Endothelial cell of umbilical vein (primary cell): ENCODE measurements around the gene HERPUD1. TPM values are rescaled to one million over a fixed set of nuclear protein-coding genes. Genes with fewer than 3 reads are reported as not detected.
A peak's percentile ranks its signal among the peaks of the same experiment; 100 is the strongest.

Experiments
- BruUV-seq: library from RNA; stranded (reverse); fragments of 400-500 nt; replicated peaks from 2 replicates; lab custom pipeline; 2021; lab: Mats Ljungman, UMichigan
- CTCF ChIA-PET: fragments of 300-600, 350-600 bp; sonication (Branson Sonifier 250); formaldehyde crosslinking; loops from one replicate; lab custom pipeline; 2021; ENCODE audit warnings: antibody characterized with exemption, inconsistent platforms; lab: Charles Lee
- POLR2A ChIA-PET: fragments of 300-600, 350-600 bp; sonication (Branson Sonifier 250); formaldehyde crosslinking; loops from one replicate; lab custom pipeline; 2021; ENCODE audit warnings: antibody characterized with exemption, inconsistent platforms; lab: Charles Lee
- DNase-seq: peaks from one replicate; pipeline ENCODE4 v3.0.0-alpha.2; 2011; ENCODE audit warnings: low read depth, low spot score
- FAIRE-seq: peaks from 2 replicates; lab custom pipeline; 2011; peaks lifted over from hg19 to GRCh38; lab: Jason Lieb, UNC
- H2AFZ ChIP-seq: 2 replicates; pipeline ENCODE4 v1.6.0; 2012; ENCODE audit warnings: low read depth, low read length, control low read depth, inconsistent platforms
- H3K27ac ChIP-seq: 2 replicates; pipeline ENCODE4 v1.5.1; 2011; ENCODE audit warnings: low read depth, mild to moderate bottlenecking, control low read depth, low read length, moderate library complexity; ENCODE audit not compliant: insufficient read depth
- H3K27me3 ChIP-seq, 2 experiments: 2 replicates each; pipeline versions ENCODE4 v1.6.0 to v1.6.1; 2011; ENCODE audit warnings: low read length in 2 of 2, mixed read lengths in 1 of 2; ENCODE audit not compliant: control insufficient read depth in 2 of 2, insufficient read depth in 2 of 2
- H3K36me3 ChIP-seq, 2 experiments: 2 replicates in 1 of 2; 3 replicates in 1 of 2; pipeline ENCODE4 v1.5.1; 2011; ENCODE audit warnings: low read length in 2 of 2, mild to moderate bottlenecking in 1 of 2, moderate library complexity in 1 of 2; ENCODE audit not compliant: control insufficient read depth in 2 of 2, insufficient read depth in 2 of 2; ENCODE audit errors: extremely low read depth in 1 of 2
- H3K4me1 ChIP-seq: 3 replicates; pipeline ENCODE4 v1.5.1; 2011; ENCODE audit warnings: mild to moderate bottlenecking, low read length; ENCODE audit not compliant: control insufficient read depth, insufficient read depth; ENCODE audit errors: extremely low read depth
- H3K4me2 ChIP-seq: 2 replicates; pipeline ENCODE4 v1.6.1; 2011; ENCODE audit warnings: low read length, control low read depth, mixed read lengths; ENCODE audit not compliant: insufficient read depth
- H3K4me3 ChIP-seq, 3 experiments: fragments of 200-600 bp in 1 of 3; sonication (generic), shearing (Covaris generic) in 1 of 3; replicated peaks in 1 of 3; 2 replicates each; pipeline ENCODE4 v1.5.1; 2011 to 2016; ENCODE audit warnings: control low read depth in 3 of 3, low read length in 3 of 3, mild to moderate bottlenecking in 2 of 3, inconsistent platforms in 1 of 3, low read depth in 1 of 3, moderate library complexity in 1 of 3; ENCODE audit not compliant: insufficient read depth in 1 of 3
- H3K79me2 ChIP-seq: 2 replicates; pipeline ENCODE4 v1.6.0; 2012; ENCODE audit warnings: low read length, inconsistent platforms; ENCODE audit not compliant: control insufficient read depth, insufficient read depth
- H3K9ac ChIP-seq: replicated peaks from 2 replicates; pipeline ENCODE3; 2011; ENCODE audit warnings: low read length, control low read depth; ENCODE audit not compliant: insufficient read depth; ENCODE audit errors: extremely low read depth
- H3K9me1 ChIP-seq: replicated peaks from 3 replicates; pipeline ENCODE4 v1.6.0; 2011; ENCODE audit warnings: mild to moderate bottlenecking, low read length; ENCODE audit not compliant: control insufficient read depth, insufficient read depth; ENCODE audit errors: extremely low read depth
- H3K9me3 ChIP-seq: replicated peaks from 2 replicates; pipeline ENCODE4 v1.5.1; 2012; ENCODE audit warnings: low read length, inconsistent platforms; ENCODE audit not compliant: control insufficient read depth, insufficient read depth
- H4K20me1 ChIP-seq: replicated peaks from 2 replicates; pipeline ENCODE3; 2011; ENCODE audit warnings: mild to moderate bottlenecking, low read length; ENCODE audit not compliant: control insufficient read depth, insufficient read depth; ENCODE audit errors: extremely low read depth
- CTCF ChIP-seq, 2 donors: IDR thresholded peaks; 1 replicate in 1 of 2; 2 replicates in 1 of 2; pipeline ENCODE4 v1.5.1; 2011; ENCODE audit warnings: low read length in 2 of 2, mild to moderate bottlenecking in 2 of 2, moderate library complexity in 2 of 2, control low read depth in 1 of 2, inconsistent platforms in 1 of 2, low read depth in 1 of 2; ENCODE audit not compliant: insufficient read depth in 1 of 2; ENCODE audit errors: extremely low read depth in 1 of 2
- EZH2 ChIP-seq: IDR thresholded peaks from 2 replicates; pipeline ENCODE4 v1.6.1; 2012; ENCODE audit warnings: borderline replicate concordance, low read depth, mild to moderate bottlenecking, moderate library complexity, low read length, inconsistent platforms; ENCODE audit not compliant: severe bottlenecking
- FOS ChIP-seq: IDR thresholded peaks from 2 replicates; pipeline ENCODE4 v1.6.1; 2011; ENCODE audit warnings: mild to moderate bottlenecking, low read length, moderate library complexity, borderline replicate concordance; ENCODE audit not compliant: insufficient read depth
- GATA2 ChIP-seq: IDR thresholded peaks from 2 replicates; pipeline ENCODE4 v1.7.0; 2011; ENCODE audit warnings: low read depth, mild to moderate bottlenecking, moderate library complexity, mixed read lengths, low read length; ENCODE audit not compliant: insufficient read length, insufficient read depth
- JUN ChIP-seq: IDR thresholded peaks from 2 replicates; pipeline ENCODE4 v1.6.1; 2011; ENCODE audit warnings: borderline replicate concordance, low read depth; ENCODE audit not compliant: insufficient read length, insufficient read depth
- MYC ChIP-seq: IDR thresholded peaks from one replicate; pipeline ENCODE4 v1.6.1; 2011; ENCODE audit warnings: mild to moderate bottlenecking, low read depth, low read length
- POLR2A ChIP-seq: IDR thresholded peaks from 2 replicates; pipeline ENCODE4 v1.6.1; 2012; ENCODE audit warnings: low read depth, mild to moderate bottlenecking, control low read depth, low read length
- POLR2AphosphoS5 ChIP-seq: IDR thresholded peaks from 2 replicates; pipeline ENCODE4 v1.6.1; 2012; ENCODE audit warnings: low read depth, mild to moderate bottlenecking, control low read depth, low read length, moderate library complexity; ENCODE audit not compliant: insufficient read depth
- dilution Hi-C: fragments of 300-500 bp; cut with MboI; formaldehyde crosslinking; loops from one replicate; pipeline ENCODE4 v1.15.0; 2019; ENCODE audit warnings: low sequenced_read_pairs; ENCODE audit not compliant: extremely low pct_ligation_motif_present
- intact Hi-C: fragments of 100-400 bp; cut with micrococcal nuclease; formaldehyde crosslinking; loops from one replicate; pipeline ENCODE4 v1.10.0; 2022
- polyA plus RNA-seq, 4 experiments: library from polyadenylated mRNA; depleted of rRNA in 3 of 4; stranded (reverse) in 3 of 4; unstranded in 1 of 4; fragments of >200 nt; gene quantifications; 2 replicates each; pipeline versions ENCODE4 v1.2.1 to v1.2.3, GENCODE V29; 2011 to 2012; ENCODE audit warnings: missing spikeins in 1 of 4
- total RNA-seq: library from RNA; stranded (reverse); gene quantifications from 2 replicates; pipeline ENCODE4 v1.2.3, GENCODE V29; 2021

HERPUD1 gene
- total and polyA plus RNA-seq, 2 donors (not counting 3 experiments of a cell fraction or from before 2014, with no cell fraction given): 107 to 109 TPM

- BruUV-seq: no TSS peak
- Histone ChIP-seq H3K4me3 (no peak overlapping the region), H3K9me1 (no peaks in the 10 kb centered on the region), H4K20me1 (no peaks in the 10 kb centered on the region), H3K4me1 (peaks cover 17% of the 10 kb centered on the region), H3K4me2 (peak overlapping the region; percentile 97), H2AFZ (peak overlapping the region; percentile 99), H3K27ac (no peak overlapping the region), H3K36me3 (no peaks in the 10 kb centered on the region), H3K9ac (no peak overlapping the region), H3K27me3 (no peaks in the 10 kb centered on the region), H3K79me2 (peaks cover 6% of the 10 kb centered on the region), H3K9me3 (no peaks in the 10 kb centered on the region)
- TF ChIP-seq GATA2 (no peak), MYC (no peak), FOS (no peak), EZH2 (no peak), JUN (no peak), POLR2A (no peak), POLR2AphosphoS5 (no peak), CTCF (IDR thresholded peaks at IDR 0.05; ENCODE audit: extremely low read depth in 1 of 2, insufficient read depth in 1 of 2, low read depth in 1 of 2, low read length in 2 of 2) (no peak)
- CTCF ChIA-PET: interaction anchor here (0.8 to 3.2 kb wide), 5 partner anchors 7 to 193 kb away, joined by 3 to 27 read pairs (median 3); no protein-coding TSS in a partner anchor
- POLR2A ChIA-PET: interaction anchor here (0.6 kb wide), 1 partner anchor 23 kb away, joined by 3 read pairs; no protein-coding TSS in a partner anchor
- dilution Hi-C loops (no loop called here), intact Hi-C loops (no loop called here)
- DNase-seq (no peak), FAIRE-seq (no peak)
Observed at GRCh38 chr16:56988161-56988947, 56.4 kb downstream of the HERPUD1 start.
